Natural killer cell (primary cell): ENCODE data around the gene GAB2. TPM values are rescaled to one million over a fixed set of nuclear protein-coding genes. Genes with fewer than 3 reads are reported as not detected.

Experiments used
- ATAC-seq, 3 donors: fragments of 150-1000 bp in 2 of 3; fragments of 200-7000 bp in 1 of 3; cut with Tn5 transposase; 1 replicate in 1 of 3; 2 replicates in 2 of 3; pipeline ENCODE4 v1.10.0; 2021; ENCODE audit warnings: mild to moderate bottlenecking in 2 of 3, moderate library complexity in 2 of 3
- DNase-seq, 2 donors: peaks; one replicate each; pipeline versions ENCODE4 v3.0.0 to v3.0.0-alpha.2; 2013 to 2021; ENCODE audit warnings: mixed read lengths in 1 of 2
- H3K27ac ChIP-seq: one replicate; pipeline ENCODE4 v1.5.1; 2013; ENCODE audit warnings: mild to moderate bottlenecking, low read length
- H3K27me3 ChIP-seq: one replicate; pipeline ENCODE4 v1.6.1; 2013; ENCODE audit warnings: low read length; ENCODE audit not compliant: control insufficient read depth, insufficient read depth
- H3K36me3 ChIP-seq: one replicate; pipeline ENCODE4 v1.6.1; 2013; ENCODE audit warnings: low read length; ENCODE audit not compliant: control insufficient read depth, insufficient read depth
- H3K4me1 ChIP-seq: one replicate; pipeline ENCODE4 v1.6.1; 2013; ENCODE audit warnings: low read length; ENCODE audit not compliant: control insufficient read depth, insufficient read depth
- H3K4me3 ChIP-seq: one replicate; pipeline ENCODE4 v1.5.1; 2013; ENCODE audit warnings: low read length
- H3K9me3 ChIP-seq: one replicate; pipeline ENCODE4 v1.6.1; 2013; ENCODE audit warnings: low read length; ENCODE audit not compliant: control insufficient read depth, insufficient read depth
- H3K27ac Mint-ChIP-seq, 2 donors: one replicate each; pipeline ENCODE4 v1.8.0; 2022; ENCODE audit warnings: mild to moderate bottlenecking in 2 of 2, mixed read lengths in 2 of 2, moderate library complexity in 1 of 2
- H3K27me3 Mint-ChIP-seq, 2 donors: one replicate each; pipeline ENCODE4 v1.8.0; 2022; ENCODE audit warnings: low read depth in 2 of 2, mixed read lengths in 2 of 2
- H3K36me3 Mint-ChIP-seq: one replicate; pipeline ENCODE4 v1.8.0; 2022; ENCODE audit warnings: mixed read lengths
- H3K4me1 Mint-ChIP-seq, 2 donors: one replicate each; pipeline ENCODE4 v1.8.0; 2022; ENCODE audit warnings: mixed read lengths in 2 of 2
- H3K4me3 Mint-ChIP-seq: one replicate; pipeline ENCODE4 v1.8.0; 2022; ENCODE audit warnings: mild to moderate bottlenecking, moderate library complexity, mixed read lengths
- H3K9me3 Mint-ChIP-seq, 2 donors: one replicate each; pipeline ENCODE4 v1.8.0; 2022; ENCODE audit warnings: mixed read lengths in 2 of 2
- CTCF ChIP-seq: fragments of 200-600 bp; IDR thresholded peaks from one replicate; pipeline ENCODE4 v1.8.0; 2022; ENCODE audit warnings: antibody characterized with exemption
- WGBS: methylation state at CpG from one replicate; pipeline ENCODE4 v1.1.7; 2013; ENCODE audit warnings: missing lambda C conversion rate; ENCODE audit not compliant: insufficient coverage; 5-methylcytosine and 5-hydroxymethylcytosine counted together
- intact Hi-C: fragments of 100-400 bp; cut with micrococcal nuclease; formaldehyde crosslinking; loops from one replicate; pipeline ENCODE4 v1.14.2; 2022
- total RNA-seq, 4 donors: library from RNA; stranded (reverse); fragments of 120-200 nt in 1 of 4; gene quantifications; one replicate each; pipeline versions ENCODE4 v1.2.3 to v1.2.4, GENCODE V29; 2013 to 2022

GAB2 gene
- total RNA-seq, 3 donors from 2014 or later (not counting 1 experiment from before 2014, with no cell fraction given): 4.3 to 58.4 (median 8.1) TPM

DNA sequence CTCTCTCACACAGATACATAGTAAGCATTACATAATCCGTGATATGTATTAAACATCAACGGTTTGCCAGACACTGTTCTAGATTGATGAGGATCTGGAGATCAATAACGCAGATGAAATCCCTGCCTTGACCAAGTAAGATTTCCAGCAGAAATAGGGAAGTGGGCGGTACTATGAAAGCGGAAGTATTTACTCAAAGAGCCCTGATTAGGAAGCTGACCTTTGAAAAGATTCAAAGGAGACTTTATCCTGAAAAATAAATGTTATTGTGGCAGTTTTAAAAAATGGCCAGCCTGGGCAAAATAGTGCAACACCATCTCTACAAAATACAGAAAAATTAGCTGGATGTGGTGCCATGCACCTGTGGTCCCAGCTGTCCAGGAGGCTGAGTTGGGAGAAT lies 26.8 kb downstream of the GAB2 start:
- DNase-seq (no peak), ATAC-seq (no peak)
- H3K27me3 Mint-ChIP-seq: no peaks in the 10 kb centered on the region
- no peak overlapping the region for H3K4me3 Mint-ChIP-seq
- H3K27ac Mint-ChIP-seq: no peak overlapping the region
- Histone ChIP-seq H3K4me3 (no peak overlapping the region), H3K36me3 (no peaks in the 10 kb centered on the region), H3K27me3 (no peaks in the 10 kb centered on the region), H3K4me1 (no peaks in the 10 kb centered on the region), H3K9me3 (no peaks in the 10 kb centered on the region), H3K27ac (no peak overlapping the region)
- no peaks in the 10 kb centered on the region for H3K9me3 Mint-ChIP-seq
- no peaks in the 10 kb centered on the region for H3K36me3 Mint-ChIP-seq
- 90% methylated on average over 5 of the region's 5 CpGs for WGBS
- intact Hi-C loops: no loop called here
- H3K4me1 Mint-ChIP-seq: peaks cover 0 to 5% of the 10 kb centered on the region in 2 donors
- no peak for TF ChIP-seq CTCF

GRCh38 chr11:78386215-78386941 lies 31.2 kb downstream of the GAB2 start:
- Histone ChIP-seq H3K9me3 (no peaks in the 10 kb centered on the region), H3K27me3 (no peaks in the 10 kb centered on the region), H3K4me3 (no peak overlapping the region), H3K27ac (no peak overlapping the region), H3K4me1 (no peaks in the 10 kb centered on the region), H3K36me3 (no peaks in the 10 kb centered on the region)
- 100% methylated on average over 2 of the region's 3 CpGs for WGBS
- no peaks in the 10 kb centered on the region for H3K9me3 Mint-ChIP-seq
- H3K27ac Mint-ChIP-seq: no peak overlapping the region
- no peaks in the 10 kb centered on the region for H3K4me1 Mint-ChIP-seq
- intact Hi-C loops: no loop called here
- TF ChIP-seq CTCF: no peak
- H3K4me3 Mint-ChIP-seq: no peak overlapping the region
- no peaks in the 10 kb centered on the region for H3K27me3 Mint-ChIP-seq
- no peak for ATAC-seq
- no peaks in the 10 kb centered on the region for H3K36me3 Mint-ChIP-seq
- DNase-seq: no peak

DNA sequence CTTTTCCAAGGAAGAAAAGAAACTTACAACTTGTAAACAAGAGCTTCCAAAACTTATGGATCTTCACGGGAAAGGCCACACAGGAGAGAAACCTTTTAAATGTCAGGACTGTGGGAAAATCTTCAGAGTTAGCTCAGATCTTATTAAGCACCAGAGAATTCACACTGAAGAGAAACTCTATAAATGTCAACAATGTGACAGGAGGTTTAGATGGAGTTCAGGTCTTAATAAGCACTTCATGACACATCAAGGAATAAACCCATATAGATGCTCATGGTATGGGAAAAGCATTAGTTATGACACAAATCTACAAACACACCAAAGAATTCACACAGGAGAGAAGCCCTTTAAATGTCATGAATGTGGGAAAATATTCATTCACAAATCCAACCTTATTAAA lies 32.4 kb downstream of the GAB2 start:
- Histone ChIP-seq H3K4me1 (no peaks in the 10 kb centered on the region), H3K4me3 (no peak overlapping the region), H3K27ac (no peak overlapping the region), H3K9me3 (no peaks in the 10 kb centered on the region), H3K27me3 (no peaks in the 10 kb centered on the region), H3K36me3 (no peaks in the 10 kb centered on the region)
- 100% methylated on average over 1 of the region's 1 CpG for WGBS
- TF ChIP-seq CTCF: no peak
- no peak for ATAC-seq
- intact Hi-C loops: no loop called here
- no peaks in the 10 kb centered on the region for H3K36me3 Mint-ChIP-seq
- DNase-seq: no peak
- H3K27me3 Mint-ChIP-seq: no peaks in the 10 kb centered on the region
- no peaks in the 10 kb centered on the region for H3K9me3 Mint-ChIP-seq
- H3K4me1 Mint-ChIP-seq: no peaks in the 10 kb centered on the region
- no peak overlapping the region for H3K4me3 Mint-ChIP-seq
- no peak overlapping the region for H3K27ac Mint-ChIP-seq

GRCh38 chr11:78384231-78384630 lies 33.4 kb downstream of the GAB2 start:
- ATAC-seq: no peak
- H3K36me3 Mint-ChIP-seq: no peaks in the 10 kb centered on the region
- H3K27ac Mint-ChIP-seq: no peak overlapping the region
- H3K4me3 Mint-ChIP-seq: no peak overlapping the region
- Histone ChIP-seq H3K27me3 (no peaks in the 10 kb centered on the region), H3K9me3 (no peaks in the 10 kb centered on the region), H3K27ac (no peak overlapping the region), H3K4me3 (no peak overlapping the region), H3K4me1 (no peaks in the 10 kb centered on the region), H3K36me3 (no peaks in the 10 kb centered on the region)
- no peaks in the 10 kb centered on the region for H3K9me3 Mint-ChIP-seq
- no peaks in the 10 kb centered on the region for H3K27me3 Mint-ChIP-seq
- WGBS: 91% methylated on average over 4 of the region's 4 CpGs
- intact Hi-C loops: no loop called here
- no peak for DNase-seq
- no peak for TF ChIP-seq CTCF
- H3K4me1 Mint-ChIP-seq: peaks cover 0 to under 1% of the 10 kb centered on the region in 2 donors
